K562 (cell line): ENCODE data around the gene NEDD4L. TPM values are rescaled to one million over a fixed set of nuclear protein-coding genes. Genes with fewer than 3 reads are reported as not detected.

Source experiments
- ATAC-seq: fragments of 200-7000 bp; cut with Tn5 transposase; 3 replicates; pipeline ENCODE4 v1.9.1; 2020; ENCODE audit warnings: moderate library complexity
- BruUV-seq: library from RNA; stranded (reverse); fragments of 400-500 nt; replicated peaks from 2 replicates; lab custom pipeline; 2021; lab: Mats Ljungman, UMichigan
- CTCF ChIA-PET: fragments of 300-600 bp; formaldehyde crosslinking; extraction: SDS; loops from one replicate; lab custom pipeline; 2021; ENCODE audit warnings: low intra/inter-chr PET ratio; lab: Yijun Ruan, JAX
- POLR2A ChIA-PET: fragments of 300-600, 350-650 bp; sonication (Branson Sonifier 250); formaldehyde crosslinking; extraction: SDS; loops from one replicate; lab custom pipeline; 2021; ENCODE audit warnings: antibody characterized with exemption, inconsistent platforms; lab: Yijun Ruan, JAX
- DNase-seq, 4 experiments: peaks; one replicate each; pipeline versions ENCODE4 v3.0.0 to v3.0.0-alpha.2; 2011 to 2018; ENCODE audit warnings: low spot score in 3 of 4, mixed read lengths in 3 of 4; ENCODE audit errors: extremely low read depth in 1 of 4
- FAIRE-seq: peaks from 2 replicates; lab custom pipeline; 2011; peaks lifted over from hg19 to GRCh38; lab: Jason Lieb, UNC
- H2AFZ ChIP-seq: 2 replicates; pipeline ENCODE4 v1.6.0; 2011; ENCODE audit warnings: low read depth, low read length, control low read depth, inconsistent platforms
- H3K27ac ChIP-seq: fragments of 200-600 bp; 3 replicates; pipeline ENCODE4 v1.8.0; 2011; ENCODE audit warnings: low read depth, mild to moderate bottlenecking, control low read depth, inconsistent platforms, low read length, moderate library complexity, mixed read lengths; ENCODE audit errors: extremely low read depth
- H3K27me3 ChIP-seq, 2 experiments: fragments of 300-600 bp in 1 of 2; 2 replicates in 1 of 2; 3 replicates in 1 of 2; pipeline versions ENCODE4 v1.6.0 to v1.8.0; 2011; ENCODE audit warnings: inconsistent platforms in 2 of 2, low read length in 2 of 2, mild to moderate bottlenecking in 1 of 2, mixed read lengths in 1 of 2, moderate library complexity in 1 of 2; ENCODE audit not compliant: control insufficient read depth in 2 of 2, insufficient read depth in 2 of 2
- H3K36me3 ChIP-seq: fragments of 300-600 bp; 3 replicates; pipeline ENCODE4 v1.8.0; 2011; ENCODE audit warnings: mild to moderate bottlenecking, low read length, inconsistent platforms; ENCODE audit not compliant: control insufficient read depth, insufficient read depth
- H3K4me1 ChIP-seq, 2 experiments: fragments of 200-600 bp in 1 of 2; replicated peaks in 1 of 2; 2 replicates in 1 of 2; 3 replicates in 1 of 2; pipeline versions ENCODE4 v1.5.1 to v1.8.0; 2011; ENCODE audit warnings: inconsistent platforms in 2 of 2, low read length in 2 of 2, mild to moderate bottlenecking in 1 of 2, mixed read lengths in 1 of 2, moderate library complexity in 1 of 2; ENCODE audit not compliant: control insufficient read depth in 2 of 2, insufficient read depth in 2 of 2
- H3K4me2 ChIP-seq: 2 replicates; pipeline ENCODE4 v1.6.1; 2011; ENCODE audit warnings: low read length, control low read depth, inconsistent platforms, mixed read lengths; ENCODE audit not compliant: insufficient read depth
- H3K4me3 ChIP-seq: fragments of 200-600 bp; sonication (generic), shearing (Covaris generic); 2 replicates; pipeline ENCODE4 v1.5.1; 2016; ENCODE audit warnings: control low read depth, inconsistent platforms
- H3K79me2 ChIP-seq: fragments of 200-600 bp; 3 replicates; pipeline ENCODE4 v1.8.0; 2011; ENCODE audit warnings: low read length, inconsistent platforms; ENCODE audit not compliant: control insufficient read depth, insufficient read depth
- H3K9ac ChIP-seq, 2 experiments: 2 replicates each; pipeline versions ENCODE4 v1.6.0 to v1.6.1; 2011; ENCODE audit warnings: low read depth in 2 of 2, low read length in 2 of 2, control low read depth in 1 of 2, inconsistent platforms in 1 of 2, mild to moderate bottlenecking in 1 of 2, mixed read lengths in 1 of 2; ENCODE audit not compliant: insufficient read depth in 1 of 2
- H3K9me1 ChIP-seq: one replicate; pipeline ENCODE4 v1.6.0; 2011; ENCODE audit warnings: inconsistent platforms, mild to moderate bottlenecking, low read length, moderate library complexity; ENCODE audit not compliant: control insufficient read depth, insufficient read depth
- H3K9me3 ChIP-seq: replicated peaks from 2 replicates; pipeline ENCODE4 v1.5.1; 2011; ENCODE audit warnings: low read depth, low read length, inconsistent platforms; ENCODE audit not compliant: control insufficient read depth, insufficient read depth
- H4K20me1 ChIP-seq: replicated peaks from 2 replicates; pipeline ENCODE4 v1.6.1; 2011; ENCODE audit warnings: low read length, inconsistent platforms, mixed read lengths; ENCODE audit not compliant: control insufficient read depth, insufficient read depth
- DNMT1 ChIP-seq: fragments of 450-650 bp; IDR thresholded peaks from 2 replicates; pipeline ENCODE4 v1.6.1; 2016; ENCODE audit warnings: antibody characterized with exemption, mild to moderate bottlenecking
- ELF4 ChIP-seq: fragments of 450-650 bp; formaldehyde crosslinking; IDR thresholded peaks from 2 replicates; pipeline ENCODE4 v1.4.0; 2022; ENCODE audit warnings: missing genetic modification characterization
- FOXJ2 ChIP-seq: fragments of 200-800 bp; sonication (Bioruptor generic); IDR thresholded peaks from 2 replicates; pipeline ENCODE4 v1.6.1; 2016; ENCODE audit warnings: missing genetic modification characterization, missing compliant biosample characterization
- HES1 ChIP-seq: fragments of 450-650 bp; IDR thresholded peaks from 2 replicates; pipeline ENCODE4 v1.6.1; 2016; ENCODE audit warnings: low read depth, mild to moderate bottlenecking, moderate library complexity
- KDM5B ChIP-seq: fragments of 200-600 bp; sonication (generic); IDR thresholded peaks from 2 replicates; pipeline ENCODE4 v1.6.1; 2012; ENCODE audit warnings: low read depth, mild to moderate bottlenecking, moderate library complexity, low read length, control low read depth, inconsistent platforms; ENCODE audit not compliant: insufficient replicate concordance
- MCM7 ChIP-seq, 2 experiments: fragments of 450-650 bp; IDR thresholded peaks; 2 replicates each; pipeline ENCODE4 v1.6.1; 2016 to 2018
- PKNOX1 ChIP-seq: fragments of 450-650 bp; IDR thresholded peaks from 2 replicates; pipeline ENCODE4 v1.6.1; 2016
- RBM15 ChIP-seq: fragments of 200-400 bp; formaldehyde crosslinking; IDR thresholded peaks from 2 replicates; pipeline ENCODE4 v1.6.1; 2018; ENCODE audit warnings: mild to moderate bottlenecking, low read length, moderate library complexity; ENCODE audit not compliant: insufficient read depth
- RCOR1 ChIP-seq, 2 experiments: IDR thresholded peaks; 2 replicates each; pipeline ENCODE4 v1.6.1; 2012; ENCODE audit warnings: low read depth in 2 of 2, low read length in 2 of 2, borderline replicate concordance in 1 of 2, improper control_type of control experiment in 1 of 2
- SFPQ ChIP-seq: fragments of 200-400 bp; formaldehyde crosslinking; IDR thresholded peaks from 2 replicates; pipeline ENCODE4 v1.6.1; 2017; ENCODE audit warnings: mild to moderate bottlenecking, low read depth, low read length, moderate library complexity
- TCFL5 ChIP-seq: fragments of 250-450 bp; sonication (Bioruptor Pico); conservative IDR thresholded peaks from 2 replicates; pipeline ENCODE4 v1.6.1; 2021; ENCODE audit warnings: mild to moderate bottlenecking, moderate library complexity, matching md5 sums
- XRCC3 ChIP-seq: fragments of 450-650 bp; IDR thresholded peaks from 2 replicates; pipeline ENCODE4 v1.6.1; 2017; ENCODE audit warnings: mild to moderate bottlenecking, moderate library complexity
- ZBED1 ChIP-seq: IDR thresholded peaks from 2 replicates; pipeline ENCODE4 v1.6.1; 2014
- ZBTB49 ChIP-seq: sonication (generic); formaldehyde crosslinking; IDR thresholded peaks from 2 replicates; pipeline ENCODE4 v1.8.0; 2022; ENCODE audit warnings: missing genetic modification reagents, mild to moderate bottlenecking, borderline replicate concordance
- ZNF668 ChIP-seq: fragments of 250-450 bp; sonication (Bioruptor Pico); IDR thresholded peaks from 2 replicates; pipeline ENCODE4 v1.8.0; 2022; ENCODE audit warnings: mild to moderate bottlenecking, inconsistent platforms
- ZZZ3 ChIP-seq: fragments of 450-650 bp; IDR thresholded peaks from 2 replicates; pipeline ENCODE4 v1.6.1; 2016; ENCODE audit warnings: antibody characterized with exemption, mild to moderate bottlenecking, moderate library complexity
- WGBS: fragments of 100-300 bp; shearing (Covaris generic); methylation state at CpG from one replicate; pipeline ENCODE4 v1.1.6; 2016; ENCODE audit warnings: low coverage, mixed read lengths; ENCODE audit not compliant: insufficient coverage; ENCODE audit errors: missing lambda C conversion rate; 5-methylcytosine and 5-hydroxymethylcytosine counted together
- in situ Hi-C: fragments of 300-500 bp; cut with MboI; formaldehyde crosslinking; loops from 4 replicates; pipeline ENCODE4 v1.15.0; 2018; ENCODE audit warnings: inconsistent platforms, mixed read lengths
- intact Hi-C: fragments of 100-400 bp; cut with micrococcal nuclease; formaldehyde crosslinking; loops from 2 replicates; pipeline ENCODE4 v1.14.2; 2022
- polyA plus RNA-seq, 8 experiments: library from polyadenylated mRNA; depleted of rRNA in 4 of 8; stranded (reverse) in 5 of 8; unstranded in 3 of 8; fragments of >200 nt; fragmentation: Nextera tagmentation in 2 of 8; fragmentation: Illumina TruSeq in 1 of 8; extraction: Ambion mirVana in 2 of 8; extraction: Trizol in 1 of 8; gene quantifications; 2 replicates each; pipeline versions ENCODE4 v1.2.1 to v1.2.3, GENCODE V29; 2011 to 2014; ENCODE audit warnings: inconsistent platforms in 1 of 8, missing spikeins in 1 of 8
- total RNA-seq, 7 experiments: library from RNA; depleted of rRNA in 6 of 7; stranded (reverse); fragments of >200 nt in 6 of 7; fragmentation: Illumina TruSeq in 2 of 7; extraction: Trizol in 2 of 7; gene quantifications; 2 replicates each; pipeline versions ENCODE4 v1.2.1 to v1.2.3, GENCODE V29; 2011 to 2021; ENCODE audit warnings: low replicate concordance in 1 of 7

The NEDD4L gene
- total and polyA plus RNA-seq, 9 of the 15 experiments (the other 6 are each of a cell fraction or from before 2014, with no cell fraction given) = 8.1 to 33.4 (median 19.9) TPM

- POLR2A ChIA-PET = interaction anchor here (1.1 kb wide), 1 partner anchor 38 kb away, joined by 3 read pairs; no protein-coding TSS in a partner anchor
These were observed 181.1 kb downstream of the NEDD4L start for GRCh38 chr18:58225101-58225500.

More at GRCh38 chr18:58225101-58225500, 181.1 kb downstream of the NEDD4L start:
- Histone ChIP-seq H2AFZ (no peak overlapping the region), H3K9ac (no peak overlapping the region), H3K79me2 (peaks cover 47% of the 10 kb centered on the region), H3K4me2 (no peak overlapping the region), H3K36me3 (no peaks in the 10 kb centered on the region), H3K27ac (no peak overlapping the region), H4K20me1 (no peaks in the 10 kb centered on the region; the same call in 1 of the 2 replicates), H3K9me3 (no peaks in the 10 kb centered on the region), H3K4me3 (no peak overlapping the region), H3K9me1 (no peaks in the 10 kb centered on the region), H3K4me1 (peaks cover 6 to 21% of the 10 kb centered on the region in 2 experiments; a peak in 4 of 5 replicates), H3K27me3 (no peaks in the 10 kb centered on the region)
- no TSS peak for BruUV-seq
- in situ Hi-C loops = no loop called here
- TF ChIP-seq ZBED1 (no peak), ELF4 (CRISPR knock-in tag) (no peak), SFPQ (no peak), HES1 (no peak), PKNOX1 (no peak), ZBTB49 (CRISPR knock-in tag) (no peak), RCOR1 (IDR thresholded peaks at IDR 0.05; ENCODE audit: borderline replicate concordance in 1 of 2, low read depth in 2 of 2, low read length in 2 of 2) (no peak), XRCC3 (no peak), DNMT1 (no peak), MCM7 (IDR thresholded peaks at IDR 0.05) (no peak), ZNF668 (no peak), TCFL5 (no peak), ZZZ3 (no peak), FOXJ2 (tag) (no peak), KDM5B (no peak), RBM15 (no peak)
- FAIRE-seq (no peak), ATAC-seq (no peak), DNase-seq (no peak)
- intact Hi-C loops = no loop called here
- CTCF ChIA-PET = no interaction called here
- 91% methylated on average over 6 of the region's 6 CpGs for WGBS
